ENCODE results near the gene IL1RL1. TPM values are rescaled to one million over a fixed set of nuclear protein-coding genes. Genes with fewer than 3 reads are reported as not detected.

Gene IL1RL1
- total RNA-seq, 2 donors from 2014 or later, result 22.2 to 32.8 TPM

- no peaks in the 10 kb centered on the region for H3K9me3 ChIP-seq
- H3K4me1 ChIP-seq (ENCODE audit: control insufficient read depth in 1 of 2, low read depth in 2 of 2), result no peaks in the 10 kb centered on the region
- H3K27me3 ChIP-seq (replicated peaks; ENCODE audit: insufficient read depth), result no peaks in the 10 kb centered on the region
- DNase-seq (ENCODE audit: low spot score) (no peak), ATAC-seq (ENCODE audit: insufficient number of reproducible peaks, low FRiP score, low read depth) (no peak)
- no peak for TF ChIP-seq CTCF (IDR thresholded peaks at IDR 0.05)
- no peak overlapping the region for H3K27ac ChIP-seq
- H3K4me3 ChIP-seq, result no peak overlapping the region
- H3K36me3 ChIP-seq, result no peaks in the 10 kb centered on the region
Observed at GRCh38 chr2:102284611-102285010, 26.8 kb upstream of the IL1RL1 start.

- no peaks in the 10 kb centered on the region for H3K27me3 ChIP-seq (replicated peaks; ENCODE audit: insufficient read depth)
- ATAC-seq (ENCODE audit: insufficient number of reproducible peaks, low FRiP score, low read depth) (no peak), DNase-seq (ENCODE audit: low spot score) (no peak)
- TF ChIP-seq CTCF (IDR thresholded peaks at IDR 0.05), result no peak
- no peak overlapping the region for H3K4me3 ChIP-seq
- no peaks in the 10 kb centered on the region for H3K36me3 ChIP-seq
- H3K4me1 ChIP-seq (ENCODE audit: control insufficient read depth in 1 of 2, low read depth in 2 of 2), result no peaks in the 10 kb centered on the region
- H3K27ac ChIP-seq, result no peak overlapping the region
- no peaks in the 10 kb centered on the region for H3K9me3 ChIP-seq
Observed at GRCh38 chr2:102285368-102285767, 26.0 kb upstream of the IL1RL1 start.

- H3K9me3 ChIP-seq, result no peaks in the 10 kb centered on the region
- H3K4me3 ChIP-seq, result no peak overlapping the region
- no peaks in the 10 kb centered on the region for H3K27me3 ChIP-seq (replicated peaks; ENCODE audit: insufficient read depth)
- DNase-seq (ENCODE audit: low spot score), result no peak
- TF ChIP-seq CTCF (IDR thresholded peaks at IDR 0.05), result no peak
- no peak for ATAC-seq (ENCODE audit: insufficient number of reproducible peaks, low FRiP score, low read depth)
- H3K36me3 ChIP-seq, result no peaks in the 10 kb centered on the region
- H3K27ac ChIP-seq, result no peak overlapping the region
- H3K4me1 ChIP-seq (ENCODE audit: control insufficient read depth in 1 of 2, low read depth in 2 of 2), result no peaks in the 10 kb centered on the region
Observed at GRCh38 chr2:102286041-102286440, 25.3 kb upstream of the IL1RL1 start.

GRCh38 chr2:102289129-102289528 lies 22.2 kb upstream of the IL1RL1 start:
- H3K4me1 ChIP-seq (ENCODE audit: control insufficient read depth in 1 of 2, low read depth in 2 of 2), result no peaks in the 10 kb centered on the region
- H3K27ac ChIP-seq, result no peak overlapping the region
- H3K36me3 ChIP-seq, result no peaks in the 10 kb centered on the region
- ATAC-seq (ENCODE audit: insufficient number of reproducible peaks, low FRiP score, low read depth) (no peak), DNase-seq (ENCODE audit: low spot score) (no peak)
- H3K9me3 ChIP-seq, result no peaks in the 10 kb centered on the region
- no peak for TF ChIP-seq CTCF (IDR thresholded peaks at IDR 0.05)
- no peaks in the 10 kb centered on the region for H3K27me3 ChIP-seq (replicated peaks; ENCODE audit: insufficient read depth)
- H3K4me3 ChIP-seq, result no peak overlapping the region

GRCh38 chr2:102290594-102290993 lies 20.8 kb upstream of the IL1RL1 start:
- DNase-seq (ENCODE audit: low spot score) (no peak), ATAC-seq (ENCODE audit: insufficient number of reproducible peaks, low FRiP score, low read depth) (no peak)
- no peaks in the 10 kb centered on the region for H3K9me3 ChIP-seq
- no peaks in the 10 kb centered on the region for H3K4me1 ChIP-seq (ENCODE audit: control insufficient read depth in 1 of 2, low read depth in 2 of 2)
- H3K4me3 ChIP-seq, result no peak overlapping the region
- H3K27ac ChIP-seq, result no peak overlapping the region
- no peaks in the 10 kb centered on the region for H3K36me3 ChIP-seq
- no peak for TF ChIP-seq CTCF (IDR thresholded peaks at IDR 0.05)
- H3K27me3 ChIP-seq (replicated peaks; ENCODE audit: insufficient read depth), result no peaks in the 10 kb centered on the region
